ENCODE data around the gene CCDC158. TPM values are rescaled to one million over a fixed set of nuclear protein-coding genes. Genes with fewer than 3 reads are reported as not detected.
A peak's percentile ranks its signal among the peaks of the same experiment; 100 is the strongest.

CCDC158 gene
- total and polyA plus RNA-seq, 2 of the 4 experiments (the other 2 are of a cell fraction), result not detected

- CTCF ChIA-PET, result no interaction called here
- no CpG with 5 or more reads among the region's 3 CpGs for WGBS, 2 experiments (ENCODE audit: extremely low coverage in 2 of 2, insufficient read length in 1 of 2)
- Histone ChIP-seq H4K91ac (ENCODE audit: insufficient read depth, low read depth, low read length) (no peak overlapping the region), H2AK5ac (ENCODE audit: low read depth, low read length) (no peak overlapping the region), H2BK120ac (ENCODE audit: low read depth, low read length) (no peak overlapping the region), H3K9ac (ENCODE audit: low read depth, low read length) (no peak overlapping the region), H3K4ac (ENCODE audit: low read depth, low read length) (no peak overlapping the region), H3K9me1 (ENCODE audit: insufficient read depth, low read length) (no peaks in the 10 kb centered on the region), H3K4me3 (ENCODE audit: insufficient read depth, low read depth, low read length) (no peak overlapping the region), H3K9me3 (ENCODE audit: control insufficient read depth, insufficient read depth, low read length) (0 out of 2 replicates have a peak, but pooled peaks cover 4% of the 10 kb centered on the region), H2BK15ac (ENCODE audit: low read depth, low read length) (no peak overlapping the region), H3K27ac (ENCODE audit: insufficient read depth, low read length) (no peak overlapping the region), H3K79me1 (ENCODE audit: low read depth in 1 of 2, low read length in 2 of 2) (no peaks in the 10 kb centered on the region), H4K8ac (ENCODE audit: low read depth in 2 of 2, low read length in 2 of 2) (no peak overlapping the region), H3K4me2 (ENCODE audit: low read depth, low read length) (no peak overlapping the region), H2BK20ac (ENCODE audit: low read depth, low read length) (no peak overlapping the region), H2AFZ (replicated peaks; ENCODE audit: low read length, poor library complexity) (peak overlapping the region; percentile 62), H2BK5ac (ENCODE audit: low read depth, low read length, poor library complexity, severe bottlenecking) (no peak overlapping the region), H3K18ac (ENCODE audit: low read depth, low read length) (no peak overlapping the region), H4K20me1 (ENCODE audit: insufficient read depth, low read length) (no peaks in the 10 kb centered on the region), H2AK9ac (replicated peaks; ENCODE audit: low read depth, low read length, poor library complexity) (no peak overlapping the region), H3K36me3 (ENCODE audit: control insufficient read depth, insufficient read depth, low read length) (no peaks in the 10 kb centered on the region), H3K27me3 (ENCODE audit: control insufficient read depth, insufficient read depth, low read length) (peaks cover 18% of the 10 kb centered on the region), H4K5ac (ENCODE audit: low read depth, low read length) (no peak overlapping the region), H3K4me1 (ENCODE audit: control insufficient read depth, insufficient read depth, low read length) (peaks cover 2% of the 10 kb centered on the region; the same call in 1 of the 2 replicates), H3K56ac (ENCODE audit: extremely low read depth, insufficient read depth, low read length) (no peak overlapping the region), H3K14ac (replicated peaks; ENCODE audit: low read depth, low read length) (no peak overlapping the region), H3K23ac (ENCODE audit: low read depth, low read length) (no peak overlapping the region)
- BruUV-seq (replicated peaks), result no TSS peak
- POLR2A ChIA-PET (ENCODE audit: unreplicated experiment), result no interaction called here
- intact Hi-C loops (cut with micrococcal nuclease), result no loop called here
- no peak for ATAC-seq (ENCODE audit: low read depth)
- TF ChIP-seq RFX5 (IDR thresholded peaks at IDR 0.05; ENCODE audit: low read depth, low read length) (no peak), NFE2L2 (IDR thresholded peaks at IDR 0.05; ENCODE audit: low read depth, low read length) (no peak), RCOR1 (IDR thresholded peaks at IDR 0.05; ENCODE audit: insufficient replicate concordance, low read length) (no peak), FOS (IDR thresholded peaks at IDR 0.05; ENCODE audit: low read depth, low read length) (no peak), MAZ (IDR thresholded peaks at IDR 0.05; ENCODE audit: borderline replicate concordance, low read depth, low read length) (no peak), POLR2A (IDR thresholded peaks at IDR 0.05; ENCODE audit: low read depth, low read length) (no peak), CHD1 (IDR thresholded peaks at IDR 0.05; ENCODE audit: low read depth, low read length) (no peak), MAFK (IDR thresholded peaks at IDR 0.05; ENCODE audit: low read depth, low read length) (no peak), RAD21 (IDR thresholded peaks at IDR 0.05; ENCODE audit: low read length) (no peak), ELK1 (IDR thresholded peaks at IDR 0.05; ENCODE audit: borderline replicate concordance, low read depth, low read length) (no peak), CEBPB (IDR thresholded peaks at IDR 0.05; ENCODE audit: low read depth, low read length) (no peak), SMC3 (IDR thresholded peaks at IDR 0.05; ENCODE audit: low read depth, low read length) (no peak), CTCF (conservative IDR thresholded peaks at IDR 0.05; ENCODE audit: low read depth, low read length) (no peak), USF2 (IDR thresholded peaks at IDR 0.05; ENCODE audit: low read depth, low read length) (no peak), MXI1 (IDR thresholded peaks at IDR 0.05; ENCODE audit: borderline replicate concordance, low read depth, low read length) (no peak), BHLHE40 (IDR thresholded peaks at IDR 0.05; ENCODE audit: low read depth, low read length) (no peak)
- in situ Hi-C loops (cut with MboI; ENCODE audit: low sequenced_read_pairs), result no loop called here
- dilution Hi-C loops (cut with HindIII; ENCODE audit: low sequenced_read_pairs, unreplicated experiment), result no loop called here
- no peak for DNase-seq
These were observed 56.2 kb downstream of the CCDC158 start for GRCh38 chr4:76364763-76365162.
